HCT116 (cell line): ENCODE results near the gene EPHX1. TPM values are rescaled to one million over a fixed set of nuclear protein-coding genes. Genes with fewer than 3 reads are reported as not detected.
"Not testable (repeated sequence)": the region's sequence is repeated elsewhere in the genome, so short reads cannot be mapped to it uniquely, and the experiment has no call there.

ENCODE experiments used
- ATAC-seq: fragments of 200-7000 bp; cut with Tn5 transposase; 2 replicates; pipeline ENCODE4 v1.9.1; 2020; ENCODE audit warnings: mild to moderate bottlenecking, moderate library complexity
- BruUV-seq: library from RNA; stranded (reverse); fragments of 400-500 nt; replicated peaks from 2 replicates; lab custom pipeline; 2021; lab: Mats Ljungman, UMichigan
- CTCF ChIA-PET: fragments of 300-600 bp; sonication (Branson Sonifier 250); formaldehyde crosslinking; loops from one replicate; lab custom pipeline; 2021; ENCODE audit warnings: antibody characterized with exemption; lab: Charles Lee
- POLR2A ChIA-PET: fragments of 300-600, 350-600 bp; sonication (Branson Sonifier 250); formaldehyde crosslinking; loops from one replicate; lab custom pipeline; 2021; ENCODE audit warnings: antibody characterized with exemption; lab: Charles Lee
- RAD21 ChIA-PET, 2 experiments: fragments of 300-600 bp; sonication (Branson Sonifier 250); formaldehyde crosslinking; loops; one replicate each; lab custom pipeline; 2023; ENCODE audit warnings: low total read pairs in 2 of 2; ENCODE audit not compliant: uncharacterized antibody in 2 of 2, unreplicated experiment in 2 of 2, low non-redundant PET in 1 of 2; lab: Charles Lee
- DNase-seq: peaks from one replicate; pipeline ENCODE4 v3.0.0-alpha.2; 2010; ENCODE audit warnings: low read depth, low spot score
- H2AFZ ChIP-seq: fragments of 200-600 bp; shearing (Covaris generic), sonication (generic); 2 replicates; pipeline ENCODE4 v1.6.1; 2017; ENCODE audit warnings: low read depth, mixed run types, mixed read lengths, antibody characterized with exemption, low read length; ENCODE audit not compliant: poor library complexity, severe bottlenecking
- H3K27ac ChIP-seq: 2 replicates; pipeline ENCODE4 v1.5.1; 2012; ENCODE audit warnings: low read depth, low read length
- H3K27me3 ChIP-seq: fragments of 200-600 bp; sonication (generic); 2 replicates; pipeline ENCODE4 v1.6.1; 2016; ENCODE audit warnings: mixed run types, low read length, mixed read lengths; ENCODE audit not compliant: insufficient read depth
- H3K36me3 ChIP-seq, 2 experiments: fragments of 200-500 bp in 1 of 2; fragments of 200-600 bp in 1 of 2; sonication (Bioruptor generic) in 1 of 2; sonication (generic) in 1 of 2; 2 replicates each; pipeline versions ENCODE4 v1.5.1 to v1.6.1; 2014 to 2016; ENCODE audit warnings: low read length in 2 of 2, inconsistent platforms in 1 of 2, mixed read lengths in 1 of 2, mixed run types in 1 of 2; ENCODE audit not compliant: insufficient read depth in 2 of 2, control insufficient read depth in 1 of 2
- H3K4me1 ChIP-seq, 2 experiments: fragments of 200-600 bp in 1 of 2; sonication (generic) in 1 of 2; 2 replicates each; pipeline versions ENCODE4 v1.5.1 to v1.6.1; 2012 to 2017; ENCODE audit warnings: low read length in 2 of 2, inconsistent platforms in 1 of 2, mild to moderate bottlenecking in 1 of 2, mixed read lengths in 1 of 2, mixed run types in 1 of 2, moderate library complexity in 1 of 2; ENCODE audit not compliant: insufficient read depth in 2 of 2, control insufficient read depth in 1 of 2
- H3K4me2 ChIP-seq: fragments of 200-600 bp; sonication (generic); 2 replicates; pipeline ENCODE4 v1.6.1; 2017; ENCODE audit warnings: mixed run types, low read length, mixed read lengths
- H3K4me3 ChIP-seq, 2 experiments: fragments of 200-600 bp in 1 of 2; sonication (generic) in 1 of 2; replicated peaks in 1 of 2; 2 replicates each; pipeline ENCODE4 v1.5.1; 2011 to 2016; ENCODE audit warnings: low read length in 2 of 2, control low read depth in 1 of 2, low read depth in 1 of 2, mild to moderate bottlenecking in 1 of 2, mixed read lengths in 1 of 2, mixed run types in 1 of 2
- H3K79me2 ChIP-seq: fragments of 200-600 bp; sonication (generic); 2 replicates; pipeline ENCODE4 v1.6.1; 2017; ENCODE audit warnings: mild to moderate bottlenecking, mixed run types, low read length, moderate library complexity, mixed read lengths; ENCODE audit not compliant: insufficient read depth
- H3K9ac ChIP-seq: fragments of 200-600 bp; sonication (generic); 2 replicates; pipeline ENCODE4 v1.6.1; 2016; ENCODE audit warnings: low read length, mixed read lengths
- H3K9me2 ChIP-seq: fragments of 200-600 bp; sonication (generic), shearing (Covaris generic); 2 replicates; pipeline ENCODE4 v1.6.1; 2017; ENCODE audit warnings: mixed run types, mild to moderate bottlenecking, moderate library complexity; ENCODE audit not compliant: insufficient read depth
- H3K9me3 ChIP-seq, 2 experiments: fragments of 200-500 bp in 1 of 2; fragments of 200-600 bp in 1 of 2; sonication (Bioruptor generic) in 1 of 2; sonication (generic) in 1 of 2; 2 replicates each; pipeline ENCODE4 v1.6.1; 2014 to 2017; ENCODE audit warnings: low read length in 2 of 2, mixed read lengths in 2 of 2, inconsistent platforms in 1 of 2, low read depth in 1 of 2, mild to moderate bottlenecking in 1 of 2, mixed run types in 1 of 2, moderate library complexity in 1 of 2; ENCODE audit not compliant: control insufficient read depth in 1 of 2, insufficient read depth in 1 of 2
- H4K20me1 ChIP-seq: fragments of 200-600 bp; sonication (generic), shearing (Covaris generic); 2 replicates; pipeline ENCODE4 v1.6.1; 2017; ENCODE audit warnings: mixed run types, mild to moderate bottlenecking, moderate library complexity; ENCODE audit not compliant: insufficient read depth
- CBX3 ChIP-seq: IDR thresholded peaks from 2 replicates; pipeline ENCODE4 v1.6.1; 2012; ENCODE audit warnings: low read depth
- CEBPB ChIP-seq: IDR thresholded peaks from 2 replicates; pipeline ENCODE4 v1.6.1; 2012; ENCODE audit warnings: low read depth
- FOSL1 ChIP-seq: IDR thresholded peaks from 2 replicates; pipeline ENCODE4 v1.6.1; 2012; ENCODE audit warnings: low read depth
- JUND ChIP-seq: IDR thresholded peaks from 2 replicates; pipeline ENCODE4 v1.6.1; 2012
- SRF ChIP-seq: IDR thresholded peaks from 2 replicates; pipeline ENCODE4 v1.6.1; 2012; ENCODE audit warnings: low read depth
- intact Hi-C: fragments of 100-400 bp; cut with micrococcal nuclease; formaldehyde crosslinking; loops from 2 replicates; pipeline ENCODE4 v1.10.0; 2022
- total RNA-seq: library from RNA; stranded (reverse); gene quantifications from one replicate; pipeline ENCODE4 v1.2.1, GENCODE V29; 2021; ENCODE audit not compliant: unreplicated experiment

The EPHX1 gene
- total RNA-seq, 1 experiment from 2014 or later = 44.6 TPM

DNA sequence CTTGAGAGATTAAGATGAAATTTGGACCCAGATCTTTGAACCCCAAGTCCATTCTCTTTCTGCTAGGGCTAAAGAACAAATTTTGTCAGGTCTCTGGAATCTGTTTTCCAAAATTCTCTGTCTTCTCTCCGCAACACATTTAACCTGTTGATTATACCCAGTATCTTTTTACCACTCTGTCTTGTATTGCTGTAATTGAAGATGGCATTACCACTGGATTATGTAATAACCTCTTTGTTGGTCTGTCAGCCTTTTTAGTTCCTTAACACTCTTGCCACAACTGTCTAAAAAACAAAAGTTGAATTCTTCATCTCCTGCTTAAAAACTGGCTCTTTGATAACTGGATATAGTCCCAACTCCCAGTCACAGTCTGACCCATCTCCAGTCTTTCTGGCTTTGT is 29.3 kb upstream of the EPHX1 start:
- no peaks in the 10 kb centered on the region for H3K9me2 ChIP-seq
- ChIA-PET POLR2A (interaction anchor here (1.1 kb wide), 1 partner anchor 104 kb away, joined by 3 read pairs; no protein-coding TSS in a partner anchor), CTCF (no interaction called here), RAD21 (no interaction called here)
- DNase-seq = no peak
- TF ChIP-seq CBX3 = no peak
- TF ChIP-seq SRF = no peak
- TF ChIP-seq FOSL1 = no peak
- no peak for TF ChIP-seq JUND
- no peak for TF ChIP-seq CEBPB
- intact Hi-C loops = no loop called here
- peaks cover 78% of the 10 kb centered on the region for H3K79me2 ChIP-seq
- H3K4me1 ChIP-seq = peaks cover 8 to 15% of the 10 kb centered on the region in 2 experiments; a peak in 3 of 4 replicates
- no peak overlapping the region for H3K4me3 ChIP-seq
- no peak overlapping the region for H2AFZ ChIP-seq
- peaks cover 17% of the 10 kb centered on the region for H4K20me1 ChIP-seq
- BruUV-seq = no TSS peak
- H3K4me2 ChIP-seq = no peak overlapping the region
- no peaks in the 10 kb centered on the region for H3K9me3 ChIP-seq
- H3K27me3 ChIP-seq = no peaks in the 10 kb centered on the region
- ATAC-seq = no peak
- no peak overlapping the region for H3K27ac ChIP-seq
- peaks cover 18 to 24% of the 10 kb centered on the region in 2 experiments for H3K36me3 ChIP-seq
- H3K9ac ChIP-seq = no peak overlapping the region

DNA sequence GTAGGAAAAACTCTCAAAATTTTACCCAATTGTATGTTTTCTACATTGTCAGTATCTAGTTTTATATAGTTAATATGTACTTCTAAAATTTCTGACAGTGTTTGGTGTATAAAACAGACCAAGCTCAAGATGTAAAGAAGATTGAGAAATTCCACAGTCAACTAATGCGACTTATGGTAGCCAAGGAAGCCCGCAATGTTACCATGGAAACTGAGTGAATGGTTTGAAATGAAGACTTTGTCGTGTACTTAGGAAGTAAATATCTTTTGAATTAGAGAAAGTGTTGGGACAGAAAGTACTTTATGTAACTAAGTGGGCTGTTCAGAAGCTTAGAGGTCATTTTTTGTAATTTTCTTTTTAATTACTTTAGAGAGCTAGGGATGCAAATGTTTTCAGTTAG is 20.8 kb upstream of the EPHX1 start:
- H3K9me3 ChIP-seq, H3K4me1 ChIP-seq, H3K4me2 ChIP-seq, CTCF ChIA-PET, H3K27me3 ChIP-seq, H3K4me3 ChIP-seq, ATAC-seq, H2AFZ ChIP-seq, BruUV-seq, H3K9me2 ChIP-seq, H4K20me1 ChIP-seq, DNase-seq, H3K9ac ChIP-seq, intact Hi-C loops, H3K27ac ChIP-seq, RAD21 ChIA-PET: not testable (repeated sequence)
- H3K79me2 ChIP-seq = peaks cover 60% of the 10 kb centered on the region
- POLR2A ChIA-PET = interaction anchor here (1.7 kb wide), 1 partner anchor 12 kb away, joined by 5 read pairs; the partner anchor contains the start of gene SRP9
- peaks cover 29 to 39% of the 10 kb centered on the region in 2 experiments for H3K36me3 ChIP-seq
